Mesenteric fat pad (tissue), 1 donor: ENCODE measurements around the gene ANO10. TPM values are rescaled to one million over a fixed set of nuclear protein-coding genes. Genes with fewer than 3 reads are reported as not detected.
"Not testable (repeated sequence)": the region's sequence is repeated elsewhere in the genome, so short reads cannot be mapped to it uniquely, and the experiment has no call there.

Source experiments
- DNase-seq: peaks from one replicate; pipeline ENCODE4 v3.0.0-alpha.2; 2020; ENCODE audit warnings: low spot score
- total RNA-seq: library from RNA; stranded (reverse); fragmentation: NEBNext Ultra II Directional; extraction: Animal tissue kit (Norgen Biotek cat#: 25700); gene quantifications from one replicate; pipeline ENCODE4 v1.2.1, GENCODE V29; 2021
- donor health status: DM: yes; HTN: yes; CAD: no.

The ANO10 gene
- total RNA-seq, 1 donor from 2014 or later: 44.5 TPM

DNA sequence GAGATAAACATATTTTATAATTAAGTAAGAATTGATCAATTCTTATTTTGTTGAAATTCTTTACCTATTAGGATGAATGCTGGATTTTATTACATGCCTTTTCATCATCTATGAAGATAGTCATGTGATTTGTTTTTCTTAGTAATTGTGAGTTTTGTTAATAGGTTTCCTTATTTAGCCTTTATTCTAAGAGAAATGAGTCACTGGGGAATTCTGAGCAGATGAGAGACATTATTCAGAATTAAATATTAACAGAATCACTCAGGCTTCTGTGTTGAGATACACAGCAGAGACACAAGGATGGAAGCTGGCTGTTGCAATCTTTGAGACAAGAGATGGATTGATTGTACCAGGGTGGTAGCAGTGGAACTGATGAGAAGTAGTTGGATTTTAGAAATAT lies 7.4 kb upstream of the ANO10 start:
- no peak for DNase-seq

DNA sequence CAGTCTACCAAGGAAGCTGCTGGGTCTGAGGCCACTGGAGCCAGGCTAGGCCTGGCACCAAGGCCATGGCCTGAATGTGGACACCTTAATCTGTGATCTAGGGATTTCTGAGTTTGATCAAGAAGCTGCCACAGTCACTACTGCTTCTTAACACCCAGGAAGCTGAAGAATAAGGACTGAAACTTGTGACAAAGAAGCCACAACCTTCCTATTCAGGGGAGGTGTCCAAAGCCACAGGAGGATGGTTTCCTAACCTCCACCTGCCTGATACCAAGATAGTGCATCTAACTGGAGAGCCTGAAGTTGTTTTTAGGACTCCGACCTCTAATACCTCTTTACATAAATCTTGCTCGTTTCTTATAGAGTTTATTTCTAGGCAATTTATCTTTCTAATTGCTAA lies 5.5 kb upstream of the ANO10 start:
- DNase-seq: no peak

DNA sequence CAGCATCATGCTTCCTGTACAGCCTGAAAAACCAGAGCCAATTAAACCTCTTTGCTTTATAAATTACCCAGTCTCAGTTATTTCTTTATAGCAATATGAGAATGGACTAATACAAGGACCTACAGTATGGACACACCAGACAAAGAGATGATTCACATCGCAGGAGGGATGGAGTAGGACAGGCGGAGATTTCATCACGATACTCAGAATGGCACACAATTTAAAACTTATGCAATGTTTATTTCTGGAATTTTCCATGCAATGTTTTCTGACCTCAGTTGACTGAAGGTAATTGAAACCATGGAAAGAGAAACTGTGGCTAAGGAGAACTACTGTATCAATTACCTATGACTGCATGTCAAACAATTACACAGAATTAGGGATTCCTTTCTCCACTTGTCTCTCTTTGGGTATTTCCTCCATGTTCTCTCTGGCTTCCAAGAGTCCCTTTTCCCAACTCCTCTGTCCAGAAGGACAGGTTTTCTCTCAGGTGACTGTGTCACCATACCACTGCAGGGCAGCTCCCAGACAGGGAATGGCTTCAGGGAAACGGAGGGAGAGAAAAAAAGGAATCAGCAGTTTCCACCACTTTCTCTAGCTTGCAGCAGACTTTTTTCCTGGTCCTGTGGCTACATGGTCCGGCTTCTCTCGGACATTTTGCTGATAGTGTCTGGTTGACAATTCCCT lies 3.0 kb upstream of the ANO10 start:
- no peak for DNase-seq

DNA sequence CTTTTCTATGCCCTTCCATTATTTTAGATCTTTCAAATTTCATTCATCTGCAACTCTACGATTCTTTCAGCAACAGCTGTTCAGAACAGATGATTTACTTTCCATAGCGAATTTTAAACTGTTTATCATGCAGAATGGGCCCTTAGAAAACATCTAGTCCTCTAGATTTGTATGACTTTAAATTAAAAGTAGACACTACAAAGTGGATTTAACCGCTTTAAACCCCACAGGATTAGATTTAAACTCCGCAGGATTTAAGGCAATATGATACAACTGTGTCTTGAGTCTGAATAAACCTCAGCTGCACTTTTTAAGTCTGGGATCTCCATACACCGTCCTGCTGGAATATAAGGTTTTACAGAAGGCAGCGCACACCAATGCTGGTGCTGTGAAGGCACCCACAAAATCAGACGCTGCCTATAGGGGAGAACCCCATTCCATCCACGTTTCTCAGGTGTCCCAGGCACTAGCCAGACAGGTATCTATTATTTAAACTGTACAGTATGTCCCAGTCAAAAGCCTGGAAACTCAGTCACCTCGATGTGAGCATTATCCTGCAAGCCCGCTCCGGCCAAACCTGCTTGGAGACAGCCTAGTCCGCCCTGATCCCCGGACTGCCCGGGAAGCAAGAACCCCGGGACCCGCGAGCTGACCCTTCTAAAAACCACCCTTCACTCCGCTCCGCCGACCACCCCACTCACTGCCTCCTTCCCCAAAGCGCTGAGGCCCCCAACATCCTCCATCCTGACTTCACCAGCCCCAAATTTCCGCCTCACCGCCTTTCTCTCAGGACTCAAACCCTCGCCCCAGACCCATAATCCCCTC lies 768 bp downstream of the ANO10 start:
- no peak for DNase-seq

DNA sequence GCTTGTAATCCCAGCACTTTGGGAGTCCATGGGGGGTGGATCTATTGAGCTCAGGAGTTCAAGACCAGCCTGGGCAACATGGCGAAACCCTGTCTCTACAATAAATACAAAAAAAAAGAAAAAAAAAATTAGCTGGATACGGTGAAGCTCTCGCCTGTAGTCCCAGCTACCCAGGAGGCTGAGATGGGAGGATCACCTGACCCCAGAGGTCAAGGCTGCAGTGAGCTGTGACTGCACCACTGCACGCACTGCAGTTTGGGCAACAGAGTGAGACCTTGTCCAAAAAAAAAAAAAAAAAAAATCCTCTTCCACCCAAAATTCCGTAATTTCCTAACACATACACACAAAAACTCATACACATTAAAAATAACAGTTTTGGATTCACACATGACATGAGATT lies 2.2 kb downstream of the ANO10 start:
- no peak for DNase-seq

DNA sequence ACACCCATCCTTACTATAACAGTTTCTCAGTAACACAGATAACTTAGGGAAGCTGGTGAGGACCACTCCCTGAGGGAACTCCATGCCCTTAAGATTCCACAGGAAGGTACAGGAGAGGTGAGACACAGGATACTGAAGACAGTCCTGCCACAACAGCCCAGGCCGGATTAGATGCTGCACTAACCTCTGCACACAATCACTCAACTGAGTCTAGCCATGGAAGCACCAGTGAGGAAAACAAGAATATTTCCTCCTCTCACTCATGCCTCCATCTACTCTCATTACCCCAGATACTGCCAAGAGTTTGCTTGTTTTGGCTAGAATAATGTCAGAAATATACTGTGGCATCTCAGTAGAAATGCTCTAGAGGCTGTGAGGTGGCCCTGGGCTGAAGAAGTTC lies 3.7 kb downstream of the ANO10 start:
- DNase-seq: no peak

DNA sequence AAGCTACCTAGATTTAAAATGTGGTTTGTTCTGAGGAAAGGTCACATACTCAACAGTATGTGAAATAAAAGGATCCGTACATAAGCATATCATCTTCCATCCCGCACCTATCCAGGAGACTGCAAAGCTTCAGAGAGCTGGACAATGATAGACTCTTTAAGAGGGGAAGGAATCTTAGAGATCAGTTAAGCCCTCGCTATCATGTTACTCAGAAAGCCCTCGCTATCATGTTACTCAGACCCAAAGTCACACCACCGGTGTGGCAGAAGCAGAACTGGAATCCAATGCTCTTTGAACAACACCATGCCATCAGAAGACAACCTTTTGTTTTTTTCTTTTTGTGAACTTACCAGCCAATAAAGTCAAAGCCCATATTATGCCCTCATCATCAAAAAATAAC lies 5.8 kb downstream of the ANO10 start:
- no peak for DNase-seq

DNA sequence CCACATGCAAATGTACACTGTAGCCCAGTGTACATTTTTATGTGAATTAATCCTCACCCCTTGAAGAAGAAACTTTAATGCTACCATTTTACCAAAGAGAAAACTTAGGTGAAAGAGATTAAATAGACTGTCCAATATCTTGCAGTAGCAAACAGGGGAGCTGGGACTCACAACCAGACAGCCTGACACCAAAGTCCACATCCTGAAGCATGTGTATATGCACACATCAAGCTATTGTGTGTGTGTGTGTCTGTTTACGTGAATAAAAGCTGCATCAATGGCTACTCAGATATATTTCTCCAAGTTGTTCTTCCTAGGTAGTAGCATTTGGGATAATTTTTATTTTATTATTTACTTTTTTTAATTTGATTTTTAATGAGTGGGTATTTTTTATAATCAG lies 6.7 kb downstream of the ANO10 start:
- no peak for DNase-seq

DNA sequence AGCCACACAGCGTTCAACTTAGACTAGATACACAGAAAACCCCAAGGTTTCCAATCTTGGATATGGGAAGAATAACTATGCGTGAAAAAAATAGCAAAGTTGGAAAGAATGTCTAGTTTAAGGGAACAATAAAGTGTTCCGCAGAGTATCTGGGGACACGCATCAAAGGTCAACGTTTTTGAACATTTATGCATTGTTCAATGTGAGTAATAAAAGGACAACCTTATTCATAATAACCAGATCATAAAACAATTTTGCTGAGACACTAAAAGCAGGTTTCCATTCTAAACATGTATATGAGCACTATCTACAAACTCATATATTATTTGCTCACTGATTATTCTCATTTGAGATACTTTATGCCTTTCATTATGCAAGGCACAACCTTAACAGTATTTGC lies 7.8 kb downstream of the ANO10 start:
- no peak for DNase-seq

DNA sequence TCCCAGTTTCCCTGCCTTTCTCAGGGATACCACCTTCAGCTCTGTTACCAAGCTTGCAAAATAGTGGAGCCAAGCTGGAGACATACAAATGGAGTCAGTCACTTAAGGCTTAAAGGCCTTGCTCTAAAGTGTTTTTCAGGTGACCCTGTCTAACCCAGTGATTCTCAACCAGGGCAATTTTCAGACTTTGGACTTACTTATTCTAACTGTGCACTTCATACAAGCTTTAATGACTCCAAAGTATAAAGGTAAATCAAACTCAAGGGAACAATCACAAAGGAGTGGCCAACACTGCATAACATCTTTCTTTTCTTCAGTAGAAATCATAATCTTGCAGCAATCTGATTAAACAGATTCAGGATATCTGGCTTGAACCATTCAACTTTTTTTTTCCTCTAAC lies 9.4 kb downstream of the ANO10 start:
- no peak for DNase-seq

DNA sequence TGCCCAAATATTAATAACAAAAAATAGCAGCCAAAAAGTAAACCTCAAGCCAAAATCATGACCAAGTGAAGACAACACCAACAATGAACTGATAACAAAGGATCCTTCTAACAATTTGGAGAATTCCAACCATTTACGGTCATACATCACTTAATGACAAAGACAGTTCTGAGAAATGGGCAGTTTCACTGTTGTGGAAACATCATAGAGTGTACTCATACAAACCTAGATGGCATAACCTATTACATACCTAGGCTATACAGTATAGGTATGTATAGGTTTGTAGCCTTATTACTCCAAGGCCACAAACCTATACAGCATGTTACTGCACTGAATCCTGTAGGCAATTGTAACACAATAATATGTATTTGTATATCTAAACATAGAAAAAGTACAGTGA lies 12.4 kb downstream of the ANO10 start:
- DNase-seq: no peak

DNA sequence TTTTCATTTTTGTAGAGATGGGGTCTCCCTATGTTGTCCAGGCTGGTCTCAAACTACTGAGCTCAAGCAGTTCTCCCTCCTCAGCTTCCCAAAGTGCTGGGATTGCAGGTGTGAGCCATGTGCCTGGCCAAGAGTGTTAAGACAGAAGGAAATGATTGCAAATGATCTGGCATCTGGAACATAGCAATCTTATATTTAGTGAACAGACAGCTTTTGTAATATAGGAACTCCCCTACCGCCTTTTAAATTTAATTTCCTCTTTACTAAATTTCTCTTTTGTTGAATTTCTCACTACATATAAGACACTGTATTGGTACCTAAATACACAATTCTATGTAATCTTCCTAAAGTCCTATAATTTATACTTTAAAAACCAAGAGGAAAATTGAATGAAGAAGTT lies 13.1 kb downstream of the ANO10 start:
- DNase-seq: no peak

DNA sequence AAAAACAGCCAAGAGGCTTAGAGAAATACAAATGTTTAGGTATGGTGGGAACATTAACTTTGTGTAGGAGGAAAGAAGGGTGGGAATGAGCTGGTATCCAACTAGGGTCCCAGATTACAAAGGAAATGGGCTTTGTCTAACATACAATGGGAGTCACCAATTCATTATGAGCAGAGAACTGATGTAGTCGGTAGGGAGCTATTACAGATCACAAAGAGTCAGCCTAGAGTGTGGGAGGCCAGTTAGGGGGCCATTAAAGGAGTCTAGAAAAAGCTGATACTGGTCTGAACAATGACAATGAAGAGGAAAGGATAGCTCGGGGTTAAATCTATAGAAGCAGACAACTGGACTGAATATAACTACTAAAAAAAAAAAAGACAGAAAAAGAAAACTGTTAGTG lies 15.5 kb downstream of the ANO10 start:
- no peak for DNase-seq

DNA sequence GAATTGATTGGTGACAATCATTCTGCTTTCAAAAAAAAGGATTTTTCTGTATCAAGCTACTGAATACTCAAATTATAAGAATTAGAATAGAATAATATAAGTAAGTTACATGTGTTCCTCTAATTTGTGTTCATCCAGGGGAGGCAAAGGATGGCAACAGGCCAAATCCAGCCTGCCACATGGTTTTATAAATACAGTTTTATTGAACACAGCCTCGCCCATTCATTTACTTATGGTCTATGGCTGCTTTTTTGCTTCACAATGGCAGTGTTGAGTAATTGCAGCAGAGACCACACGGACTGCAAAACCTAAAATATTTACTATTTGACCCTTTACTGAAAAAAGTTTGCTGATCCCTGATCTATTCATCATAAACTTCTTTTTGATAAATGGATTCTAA lies 21.9 kb downstream of the ANO10 start:
- DNase-seq: not testable (repeated sequence)

DNA sequence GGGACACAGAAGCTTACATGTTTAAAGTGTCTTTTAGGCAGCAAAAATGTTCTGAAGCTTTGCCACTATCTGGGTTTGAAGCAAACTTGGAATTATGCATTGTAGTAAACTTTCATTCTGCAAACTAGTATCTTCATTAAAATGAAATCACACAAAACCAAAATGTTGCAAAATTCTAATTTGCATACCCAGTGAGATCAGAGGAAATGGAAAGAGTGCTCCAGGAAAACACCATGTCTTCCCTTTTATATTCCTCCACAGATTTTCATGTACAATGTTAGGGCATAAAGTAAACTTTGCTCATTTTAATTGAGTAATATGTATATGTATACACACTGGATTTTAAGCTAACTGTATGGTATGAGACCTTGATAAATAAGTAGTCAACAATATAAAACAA lies 23.9 kb downstream of the ANO10 start:
- DNase-seq: no peak

DNA sequence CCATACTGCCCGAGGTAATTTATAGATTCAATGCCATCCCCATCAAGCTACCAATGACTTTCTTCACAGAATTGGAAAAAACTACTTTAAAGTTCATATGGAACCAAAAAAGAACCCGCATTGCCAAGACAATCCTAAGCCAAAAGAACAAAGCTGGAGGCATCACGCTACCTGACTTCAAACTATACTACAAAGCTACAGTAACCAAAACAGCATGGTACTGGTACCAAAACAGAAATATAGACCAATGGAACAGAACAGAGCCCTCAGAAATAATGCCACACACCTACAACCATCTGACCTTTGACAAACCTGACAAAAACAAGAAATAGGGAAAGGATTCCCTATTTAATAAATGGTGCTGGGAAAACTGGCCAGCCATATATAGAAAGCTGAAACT lies 25.6 kb downstream of the ANO10 start:
- not testable (repeated sequence) for DNase-seq

DNA sequence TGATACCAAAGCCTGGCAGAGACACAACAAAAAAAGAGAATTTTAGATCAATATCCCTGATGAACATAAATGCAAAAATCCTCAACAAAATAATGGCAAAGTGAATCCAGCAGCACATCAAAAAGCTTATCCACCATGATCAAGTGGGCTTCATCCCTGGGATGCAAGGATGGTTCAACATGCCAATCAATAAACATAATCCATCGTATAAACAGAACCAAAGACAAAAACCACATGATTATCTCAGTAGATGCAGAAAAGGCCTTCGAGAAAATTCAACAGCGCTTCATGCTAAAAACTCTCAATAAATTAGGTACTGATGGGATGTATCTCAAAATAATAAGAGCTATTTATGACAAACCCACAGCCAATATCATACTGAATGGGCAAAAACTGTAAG lies 26.5 kb downstream of the ANO10 start:
- not testable (repeated sequence) for DNase-seq

DNA sequence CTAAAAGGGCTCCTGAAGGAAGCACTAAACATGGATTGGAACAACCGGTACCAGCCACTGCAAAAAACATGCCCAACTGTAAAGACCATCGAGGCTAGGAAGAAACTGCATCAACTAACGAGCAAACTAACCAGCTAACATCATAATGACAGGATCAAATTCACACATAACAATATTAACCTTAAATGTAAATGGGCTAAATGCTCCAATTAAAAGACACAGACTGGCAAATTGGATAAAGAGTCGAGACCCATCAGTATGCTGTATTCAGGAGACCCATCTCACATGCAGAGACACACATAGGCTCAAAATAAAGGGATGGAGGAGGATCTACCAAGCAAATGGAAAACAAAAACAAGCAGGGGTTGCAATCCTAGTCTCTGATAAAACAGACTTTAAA lies 28.2 kb downstream of the ANO10 start:
- DNase-seq: not testable (repeated sequence)

DNA sequence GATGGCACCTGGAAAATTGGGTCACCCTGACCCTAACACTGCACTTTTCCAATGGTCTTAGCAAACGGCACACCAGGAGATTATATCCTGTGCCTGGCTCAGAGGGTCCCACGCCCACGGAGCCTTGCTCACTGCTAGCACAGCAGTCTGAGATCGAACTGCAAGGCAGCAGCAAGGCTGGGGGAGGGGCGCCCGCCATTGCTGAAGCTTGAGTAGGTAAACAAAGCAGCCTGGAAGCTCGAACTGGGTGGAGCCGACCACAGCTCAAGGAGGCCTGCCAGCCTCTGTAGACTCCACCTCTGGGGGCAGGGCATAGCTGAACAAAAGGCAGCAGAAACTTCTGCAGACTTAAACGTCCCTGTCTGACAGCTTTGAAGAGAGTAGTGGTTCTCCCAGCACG lies 29.9 kb downstream of the ANO10 start:
- DNase-seq: not testable (repeated sequence)

DNA sequence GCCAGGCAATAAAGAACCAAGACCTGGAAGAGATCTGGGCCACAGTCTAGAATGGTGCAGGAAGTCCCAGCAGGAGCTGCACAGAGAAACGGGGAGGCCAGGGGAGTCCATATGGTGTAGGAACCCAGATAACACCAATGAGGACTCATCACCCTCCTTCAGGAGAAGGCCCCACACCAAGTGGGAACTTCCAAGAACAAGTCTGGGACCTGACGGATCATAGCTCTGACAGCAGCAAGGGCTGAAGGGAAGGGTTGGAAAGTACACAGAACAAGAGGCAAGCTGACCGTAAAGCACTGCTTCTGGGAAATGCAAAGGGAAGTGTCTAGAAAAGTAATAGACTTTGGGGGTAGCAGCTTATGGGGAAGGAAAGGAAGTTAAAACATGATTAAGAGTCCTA lies 34.5 kb downstream of the ANO10 start:
- DNase-seq: no peak

DNA sequence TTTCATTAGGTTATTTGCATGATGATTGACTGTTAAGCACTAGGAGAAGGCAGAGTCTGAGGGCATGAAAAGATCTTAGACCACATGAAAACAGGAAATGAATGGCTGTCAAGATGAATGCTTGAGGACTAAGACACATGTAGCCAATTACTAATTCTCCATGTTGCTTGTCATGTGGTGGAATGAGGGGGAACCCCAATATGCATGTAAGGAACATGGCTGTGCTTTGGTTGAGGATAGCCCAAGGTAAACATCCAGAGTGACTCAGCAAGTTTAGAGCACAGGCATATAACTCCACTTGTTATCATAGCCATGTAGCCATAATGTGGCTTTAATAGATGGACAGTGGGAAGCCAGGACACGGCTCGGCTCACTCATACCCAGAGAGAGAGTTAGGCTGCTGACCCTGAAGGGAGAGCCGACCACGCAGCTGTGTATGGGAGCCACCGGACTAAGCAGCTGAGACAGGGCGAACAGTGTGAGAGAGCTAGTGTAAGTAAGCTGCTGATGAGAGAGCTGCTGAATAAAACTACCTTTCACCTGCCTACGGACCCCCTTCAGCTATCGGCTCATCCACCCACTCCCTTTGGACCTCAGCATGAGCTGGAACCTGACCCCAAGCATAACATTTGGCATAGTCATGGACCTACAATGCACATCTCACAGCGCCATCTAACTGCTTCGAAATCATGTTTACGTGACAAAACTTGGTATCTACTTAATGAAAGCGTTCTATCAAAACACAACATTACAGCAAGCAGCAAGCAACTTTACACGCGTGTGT lies 37.6 kb downstream of the ANO10 start:
- DNase-seq: no peak

DNA sequence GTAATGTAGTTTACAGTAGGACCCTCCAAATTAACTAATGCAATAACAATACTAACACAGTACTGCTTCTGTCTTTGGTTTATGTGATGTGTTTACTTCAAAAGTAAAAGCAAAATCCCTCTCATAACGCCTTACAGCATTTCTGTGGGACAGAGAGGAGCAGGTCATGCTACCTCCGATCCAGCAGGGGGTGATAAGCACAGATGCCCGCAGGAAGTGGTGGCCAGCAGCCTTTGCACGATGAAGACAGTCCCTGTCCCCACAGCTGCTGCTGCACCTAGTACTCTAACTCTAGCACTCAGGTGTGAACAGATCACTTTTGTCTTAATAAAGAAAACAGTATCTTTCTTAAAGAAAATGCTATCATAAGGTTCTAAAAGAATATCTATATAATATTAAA lies 38.3 kb downstream of the ANO10 start:
- no peak for DNase-seq
